ENCODE results near the gene DGKB. TPM values are rescaled to one million over a fixed set of nuclear protein-coding genes. Genes with fewer than 3 reads are reported as not detected.
A peak's percentile ranks its signal among the peaks of the same experiment; 100 is the strongest.

DGKB gene
- total RNA-seq, 1 donor = 0.36 TPM

- peak; percentile 18 for DNase-seq (ENCODE audit: low read depth)
- no peak overlapping the region for H3K4me3 ChIP-seq (ENCODE audit: low read depth, low read length)
- TF ChIP-seq CTCF (IDR thresholded peaks at IDR 0.05; ENCODE audit: insufficient read depth, low read length) = no peak
Observed at GRCh38 chr7:14191686-14192098, 710.9 kb downstream of the DGKB start.

GRCh38 chr7:14184292-14184864, 718.2 kb downstream of the DGKB start:
- TF ChIP-seq CTCF (IDR thresholded peaks at IDR 0.05; ENCODE audit: insufficient read depth, low read length) = no peak
- no peak for DNase-seq (ENCODE audit: low read depth)
- H3K4me3 ChIP-seq (ENCODE audit: low read depth, low read length) = no peak overlapping the region

GRCh38 chr7:14179781-14180180, 722.8 kb downstream of the DGKB start:
- TF ChIP-seq CTCF (IDR thresholded peaks at IDR 0.05; ENCODE audit: insufficient read depth, low read length) = no peak
- H3K4me3 ChIP-seq (ENCODE audit: low read depth, low read length) = no peak overlapping the region
- DNase-seq (ENCODE audit: low read depth) = no peak

GRCh38 chr7:14177876-14178275, 724.7 kb downstream of the DGKB start:
- DNase-seq (ENCODE audit: low read depth) = no peak
- no peak overlapping the region for H3K4me3 ChIP-seq (ENCODE audit: low read depth, low read length)
- TF ChIP-seq CTCF (IDR thresholded peaks at IDR 0.05; ENCODE audit: insufficient read depth, low read length) = no peak

GRCh38 chr7:14170872-14171271, 731.7 kb downstream of the DGKB start:
- DNase-seq (ENCODE audit: low read depth) = no peak
- no peak overlapping the region for H3K4me3 ChIP-seq (ENCODE audit: low read depth, low read length)
- TF ChIP-seq CTCF (IDR thresholded peaks at IDR 0.05; ENCODE audit: insufficient read depth, low read length) = no peak

GRCh38 chr7:14158111-14158510, 744.4 kb downstream of the DGKB start:
- H3K4me3 ChIP-seq (ENCODE audit: low read depth, low read length) = no peak overlapping the region
- TF ChIP-seq CTCF (IDR thresholded peaks at IDR 0.05; ENCODE audit: insufficient read depth, low read length) = no peak
- no peak for DNase-seq (ENCODE audit: low read depth)

GRCh38 chr7:14156436-14156835, 746.1 kb downstream of the DGKB start:
- no peak for DNase-seq (ENCODE audit: low read depth)
- no peak for TF ChIP-seq CTCF (IDR thresholded peaks at IDR 0.05; ENCODE audit: insufficient read depth, low read length)
- no peak overlapping the region for H3K4me3 ChIP-seq (ENCODE audit: low read depth, low read length)

Data from fibroblast of the aortic adventitia (primary cell).